ENCODE data around the gene LRRC38.
"Not testable (repeated sequence)": the region's sequence is repeated elsewhere in the genome, so short reads cannot be mapped to it uniquely, and the experiment has no call there.

The LRRC38 gene

GRCh38 chr1:13513895-13514546, at the start of gene LRRC38:
LRRC38 (minus strand) TSS chr1:13514003; CDS start chr1:13513593, 410 bp downstream.
- H3K27me3 Mint-ChIP-seq (ENCODE audit: low read depth): peaks cover 97% of the 10 kb centered on the region
- TF ChIP-seq, protein P1, sequence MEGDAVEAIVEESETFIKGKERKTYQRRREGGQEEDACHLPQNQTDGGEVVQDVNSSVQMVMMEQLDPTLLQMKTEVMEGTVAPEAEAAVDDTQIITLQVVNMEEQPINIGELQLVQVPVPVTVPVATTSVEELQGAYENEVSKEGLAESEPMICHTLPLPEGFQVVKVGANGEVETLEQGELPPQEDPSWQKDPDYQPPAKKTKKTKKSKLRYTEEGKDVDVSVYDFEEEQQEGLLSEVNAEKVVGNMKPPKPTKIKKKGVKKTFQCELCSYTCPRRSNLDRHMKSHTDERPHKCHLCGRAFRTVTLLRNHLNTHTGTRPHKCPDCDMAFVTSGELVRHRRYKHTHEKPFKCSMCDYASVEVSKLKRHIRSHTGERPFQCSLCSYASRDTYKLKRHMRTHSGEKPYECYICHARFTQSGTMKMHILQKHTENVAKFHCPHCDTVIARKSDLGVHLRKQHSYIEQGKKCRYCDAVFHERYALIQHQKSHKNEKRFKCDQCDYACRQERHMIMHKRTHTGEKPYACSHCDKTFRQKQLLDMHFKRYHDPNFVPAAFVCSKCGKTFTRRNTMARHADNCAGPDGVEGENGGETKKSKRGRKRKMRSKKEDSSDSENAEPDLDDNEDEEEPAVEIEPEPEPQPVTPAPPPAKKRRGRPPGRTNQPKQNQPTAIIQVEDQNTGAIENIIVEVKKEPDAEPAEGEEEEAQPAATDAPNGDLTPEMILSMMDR (IDR thresholded peaks at IDR 0.05; ENCODE audit: unreplicated experiment in 3 of 3): no peak
- peaks cover 33% of the 10 kb centered on the region for H3K4me1 Mint-ChIP-seq
- H3K4me3 Mint-ChIP-seq: peak within 1 kb of the TSS; percentile 65 to 75 (median 69)
- peaks cover under 1% of the 10 kb centered on the region for H3K36me3 Mint-ChIP-seq (ENCODE audit: low read depth)
- no peak within 1 kb of the TSS for H3K27ac Mint-ChIP-seq
- H3K9me3 Mint-ChIP-seq: peaks cover 1% of the 10 kb centered on the region

DNA sequence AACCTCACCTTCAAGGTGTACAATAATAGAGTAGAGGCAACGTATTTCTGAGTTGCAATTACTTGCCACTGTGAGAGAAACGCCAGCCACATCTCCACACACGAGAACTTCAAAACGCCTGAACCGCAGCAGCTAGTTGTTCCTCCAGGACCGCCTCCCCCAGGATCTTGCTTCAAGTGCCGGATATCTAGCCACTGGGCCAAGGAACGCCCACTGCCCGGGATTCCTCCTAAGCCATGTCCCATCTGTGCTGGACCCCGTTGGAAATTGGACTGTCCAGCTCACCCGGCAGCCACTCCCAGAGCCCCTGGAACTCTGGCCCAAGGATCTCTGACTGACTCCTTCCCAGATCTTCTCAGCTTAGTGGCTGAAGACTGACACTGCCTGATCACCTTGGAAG, 49.2 kb upstream of the LRRC38 start:
- not testable (repeated sequence) for H3K36me3 Mint-ChIP-seq (ENCODE audit: low read depth); H3K4me1 Mint-ChIP-seq; H3K27ac Mint-ChIP-seq; H3K9me3 Mint-ChIP-seq; H3K4me3 Mint-ChIP-seq
- peaks cover 30% of the 10 kb centered on the region for H3K27me3 Mint-ChIP-seq (ENCODE audit: low read depth)

GRCh38 chr1:13560541-13560940, 46.7 kb upstream of the LRRC38 start:
- Mint-ChIP-seq H3K4me3 (no peak overlapping the region), H3K9me3 (no peaks in the 10 kb centered on the region), H3K27me3 (ENCODE audit: low read depth) (peaks cover 30% of the 10 kb centered on the region), H3K27ac (no peak overlapping the region), H3K36me3 (ENCODE audit: low read depth) (no peaks in the 10 kb centered on the region), H3K4me1 (no peaks in the 10 kb centered on the region)
- TF ChIP-seq, protein P1 (IDR thresholded peaks at IDR 0.05; ENCODE audit: unreplicated experiment in 3 of 3): no peak

DNA sequence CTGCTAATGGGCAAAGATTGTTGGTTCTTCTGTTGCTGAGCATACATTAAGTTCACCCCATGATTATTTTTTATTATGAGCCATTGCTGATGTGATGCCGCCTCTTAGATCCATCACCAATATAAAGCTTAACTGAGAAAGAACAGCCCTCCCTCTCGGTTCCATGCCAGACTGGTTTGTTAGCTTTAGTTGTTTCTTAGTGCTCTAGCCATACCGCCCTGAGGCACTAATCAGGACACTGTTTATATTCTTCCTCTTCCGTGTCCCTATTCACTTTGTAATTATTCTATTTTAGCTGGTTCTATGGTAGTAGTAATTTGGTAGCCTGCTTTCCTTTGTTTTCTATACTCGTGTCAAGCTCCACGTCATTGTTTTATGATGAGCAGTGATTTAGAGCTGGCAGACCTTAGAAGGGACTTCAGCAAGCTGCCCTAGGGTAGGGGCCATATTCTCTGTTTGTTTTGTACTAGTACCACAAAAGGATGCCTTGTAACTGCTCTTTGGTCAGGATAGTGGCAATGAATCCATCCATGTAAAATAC, 42.5 kb upstream of the LRRC38 start:
- Mint-ChIP-seq H3K36me3 (ENCODE audit: low read depth) (no peaks in the 10 kb centered on the region), H3K4me3 (no peak overlapping the region), H3K27me3 (ENCODE audit: low read depth) (peaks cover 20% of the 10 kb centered on the region), H3K27ac (no peak overlapping the region), H3K4me1 (no peaks in the 10 kb centered on the region), H3K9me3 (no peaks in the 10 kb centered on the region)
- TF ChIP-seq, protein P1 (IDR thresholded peaks at IDR 0.05; ENCODE audit: unreplicated experiment in 3 of 3): no peak

GRCh38 chr1:13554798-13555197, 41.0 kb upstream of the LRRC38 start:
- Mint-ChIP-seq H3K4me1 (peaks cover 7% of the 10 kb centered on the region), H3K4me3 (no peak overlapping the region), H3K9me3 (no peaks in the 10 kb centered on the region), H3K27ac (no peak overlapping the region), H3K36me3 (ENCODE audit: low read depth) (no peaks in the 10 kb centered on the region), H3K27me3 (ENCODE audit: low read depth) (peaks cover 13% of the 10 kb centered on the region)
- TF ChIP-seq, protein P1 (IDR thresholded peaks at IDR 0.05; ENCODE audit: unreplicated experiment in 3 of 3): no peak

DNA sequence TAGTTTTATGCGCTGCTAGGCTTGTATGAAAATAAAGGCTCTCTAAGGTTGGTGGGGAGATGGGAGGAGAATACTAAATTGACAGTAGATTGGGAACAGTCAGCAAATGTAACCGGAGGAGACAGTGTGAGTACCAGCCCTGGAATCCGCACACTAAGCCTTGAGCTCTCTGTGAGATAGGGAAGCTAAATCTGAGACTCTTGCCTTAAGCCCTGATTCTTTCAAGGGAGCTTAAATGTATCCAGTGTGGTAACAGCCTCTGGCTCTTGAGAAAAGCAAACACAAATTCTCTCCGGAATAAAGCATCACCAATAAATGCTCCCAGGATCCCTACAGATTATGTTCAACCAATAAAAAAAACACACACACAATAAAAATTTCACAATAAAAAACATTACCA, 36.9 kb upstream of the LRRC38 start:
- H3K36me3 Mint-ChIP-seq (ENCODE audit: low read depth): no peaks in the 10 kb centered on the region
- H3K4me3 Mint-ChIP-seq: no peak overlapping the region
- TF ChIP-seq, protein P1 (IDR thresholded peaks at IDR 0.05; ENCODE audit: unreplicated experiment in 3 of 3): no peak
- no peak overlapping the region for H3K27ac Mint-ChIP-seq
- no peaks in the 10 kb centered on the region for H3K9me3 Mint-ChIP-seq
- peaks cover 7% of the 10 kb centered on the region for H3K4me1 Mint-ChIP-seq
- H3K27me3 Mint-ChIP-seq (ENCODE audit: low read depth): peaks cover 32% of the 10 kb centered on the region

All from nephron (organoid).